Measurements from ENCODE around the gene GAD1. TPM values are rescaled to one million over a fixed set of nuclear protein-coding genes. Genes with fewer than 3 reads are reported as not detected.

Gene GAD1
- total and polyA plus RNA-seq, 2 donors (not counting 3 experiments of a cell fraction or from before 2014, with no cell fraction given) = 0.60 to 0.62 TPM

- BruUV-seq (replicated peaks) = no TSS peak
- CTCF ChIA-PET = no interaction called here
- no peak for FAIRE-seq
These were observed 52.3 kb downstream of the GAD1 start for GRCh38 chr2:170869036-170869435.

GRCh38 chr2:170869461-170869860 lies 52.8 kb downstream of the GAD1 start:
- Histone ChIP-seq H3K4me1 (ENCODE audit: control insufficient read depth, extremely low read depth, insufficient read depth, low read length) (peaks cover 6% of the 10 kb centered on the region), H4K20me1 (replicated peaks; ENCODE audit: control insufficient read depth, extremely low read depth, insufficient read depth, low read length) (no peaks in the 10 kb centered on the region), H3K4me3 (replicated peaks in 1 of 3; ENCODE audit: insufficient read depth in 1 of 3, low read depth in 1 of 3, low read length in 3 of 3) (no peak overlapping the region), H3K79me2 (ENCODE audit: control insufficient read depth, insufficient read depth, low read length) (no peaks in the 10 kb centered on the region), H2AFZ (ENCODE audit: low read depth, low read length) (no peak overlapping the region), H3K27me3 (ENCODE audit: control insufficient read depth in 2 of 2, insufficient read depth in 2 of 2, low read length in 2 of 2) (peaks cover 2 to 16% of the 10 kb centered on the region in 2 experiments), H3K36me3 (ENCODE audit: control insufficient read depth in 2 of 2, extremely low read depth in 1 of 2, insufficient read depth in 2 of 2, low read length in 2 of 2) (no peaks in the 10 kb centered on the region), H3K9me3 (replicated peaks; ENCODE audit: control insufficient read depth, insufficient read depth, low read length) (no peaks in the 10 kb centered on the region), H3K9ac (replicated peaks; ENCODE audit: extremely low read depth, insufficient read depth, low read length) (no peak overlapping the region), H3K9me1 (replicated peaks; ENCODE audit: control insufficient read depth, extremely low read depth, insufficient read depth, low read length) (no peaks in the 10 kb centered on the region), H3K4me2 (ENCODE audit: insufficient read depth, low read length) (no peak overlapping the region), H3K27ac (ENCODE audit: insufficient read depth, low read depth, low read length) (no peak overlapping the region)
- FAIRE-seq (no peak), DNase-seq (ENCODE audit: low read depth, low spot score) (no peak)
- intact Hi-C loops (cut with micrococcal nuclease) (no loop called here), dilution Hi-C loops (cut with MboI; ENCODE audit: extremely low pct_ligation_motif_present, low sequenced_read_pairs) (no loop called here)
- POLR2A ChIA-PET = no interaction called here
- BruUV-seq (replicated peaks) = no TSS peak
- CTCF ChIA-PET = no interaction called here
- TF ChIP-seq, protein P1, sequence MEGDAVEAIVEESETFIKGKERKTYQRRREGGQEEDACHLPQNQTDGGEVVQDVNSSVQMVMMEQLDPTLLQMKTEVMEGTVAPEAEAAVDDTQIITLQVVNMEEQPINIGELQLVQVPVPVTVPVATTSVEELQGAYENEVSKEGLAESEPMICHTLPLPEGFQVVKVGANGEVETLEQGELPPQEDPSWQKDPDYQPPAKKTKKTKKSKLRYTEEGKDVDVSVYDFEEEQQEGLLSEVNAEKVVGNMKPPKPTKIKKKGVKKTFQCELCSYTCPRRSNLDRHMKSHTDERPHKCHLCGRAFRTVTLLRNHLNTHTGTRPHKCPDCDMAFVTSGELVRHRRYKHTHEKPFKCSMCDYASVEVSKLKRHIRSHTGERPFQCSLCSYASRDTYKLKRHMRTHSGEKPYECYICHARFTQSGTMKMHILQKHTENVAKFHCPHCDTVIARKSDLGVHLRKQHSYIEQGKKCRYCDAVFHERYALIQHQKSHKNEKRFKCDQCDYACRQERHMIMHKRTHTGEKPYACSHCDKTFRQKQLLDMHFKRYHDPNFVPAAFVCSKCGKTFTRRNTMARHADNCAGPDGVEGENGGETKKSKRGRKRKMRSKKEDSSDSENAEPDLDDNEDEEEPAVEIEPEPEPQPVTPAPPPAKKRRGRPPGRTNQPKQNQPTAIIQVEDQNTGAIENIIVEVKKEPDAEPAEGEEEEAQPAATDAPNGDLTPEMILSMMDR (IDR thresholded peaks at IDR 0.05; ENCODE audit: extremely low read depth in 1 of 2, insufficient read depth in 1 of 2, low read depth in 1 of 2, low read length in 2 of 2) = no peak
- TF ChIP-seq POLR2AphosphoS5 (IDR thresholded peaks at IDR 0.05; ENCODE audit: insufficient read depth, low read depth, low read length) (no peak), EZH2 (IDR thresholded peaks at IDR 0.05; ENCODE audit: borderline replicate concordance, low read depth, low read length, severe bottlenecking) (no peak), JUN (IDR thresholded peaks at IDR 0.05; ENCODE audit: borderline replicate concordance, insufficient read depth, insufficient read length, low read depth) (no peak), MYC (IDR thresholded peaks at IDR 0.05; ENCODE audit: low read depth, low read length) (no peak), GATA2 (IDR thresholded peaks at IDR 0.05; ENCODE audit: insufficient read depth, insufficient read length, low read depth, low read length) (no peak), POLR2A (IDR thresholded peaks at IDR 0.05; ENCODE audit: low read depth, low read length) (no peak), FOS (IDR thresholded peaks at IDR 0.05; ENCODE audit: borderline replicate concordance, insufficient read depth, low read length) (no peak)

More at GRCh38 chr2:170869036-170869435, 52.3 kb downstream of the GAD1 start:
- Histone ChIP-seq H3K27me3 (ENCODE audit: control insufficient read depth in 2 of 2, insufficient read depth in 2 of 2, low read length in 2 of 2) (peaks cover 2 to 16% of the 10 kb centered on the region in 2 experiments), H3K36me3 (ENCODE audit: control insufficient read depth in 2 of 2, extremely low read depth in 1 of 2, insufficient read depth in 2 of 2, low read length in 2 of 2) (no peaks in the 10 kb centered on the region), H2AFZ (ENCODE audit: low read depth, low read length) (no peak overlapping the region), H3K79me2 (ENCODE audit: control insufficient read depth, insufficient read depth, low read length) (no peaks in the 10 kb centered on the region), H3K4me2 (ENCODE audit: insufficient read depth, low read length) (no peak overlapping the region), H3K4me1 (ENCODE audit: control insufficient read depth, extremely low read depth, insufficient read depth, low read length) (peaks cover 6% of the 10 kb centered on the region), H4K20me1 (replicated peaks; ENCODE audit: control insufficient read depth, extremely low read depth, insufficient read depth, low read length) (no peaks in the 10 kb centered on the region), H3K9me3 (replicated peaks; ENCODE audit: control insufficient read depth, insufficient read depth, low read length) (no peaks in the 10 kb centered on the region), H3K27ac (ENCODE audit: insufficient read depth, low read depth, low read length) (no peak overlapping the region), H3K9me1 (replicated peaks; ENCODE audit: control insufficient read depth, extremely low read depth, insufficient read depth, low read length) (no peaks in the 10 kb centered on the region), H3K9ac (replicated peaks; ENCODE audit: extremely low read depth, insufficient read depth, low read length) (no peak overlapping the region), H3K4me3 (replicated peaks in 1 of 3; ENCODE audit: insufficient read depth in 1 of 3, low read depth in 1 of 3, low read length in 3 of 3) (no peak overlapping the region)
- no peak for DNase-seq (ENCODE audit: low read depth, low spot score)
- TF ChIP-seq JUN (IDR thresholded peaks at IDR 0.05; ENCODE audit: borderline replicate concordance, insufficient read depth, insufficient read length, low read depth) (no peak), POLR2AphosphoS5 (IDR thresholded peaks at IDR 0.05; ENCODE audit: insufficient read depth, low read depth, low read length) (no peak), GATA2 (IDR thresholded peaks at IDR 0.05; ENCODE audit: insufficient read depth, insufficient read length, low read depth, low read length) (no peak), POLR2A (IDR thresholded peaks at IDR 0.05; ENCODE audit: low read depth, low read length) (no peak), EZH2 (IDR thresholded peaks at IDR 0.05; ENCODE audit: borderline replicate concordance, low read depth, low read length, severe bottlenecking) (no peak)
- dilution Hi-C loops (cut with MboI; ENCODE audit: extremely low pct_ligation_motif_present, low sequenced_read_pairs) = no loop called here
- POLR2A ChIA-PET = no interaction called here
- intact Hi-C loops (cut with micrococcal nuclease) = no loop called here
